ENCODE measurements around the gene DNER. TPM values are rescaled to one million over a fixed set of nuclear protein-coding genes. Genes with fewer than 3 reads are reported as not detected.

The DNER gene
- polyA plus RNA-seq, 2 of the 4 experiments (the other 2 are of a cell fraction): 0.34 to 4.2 TPM

DNA sequence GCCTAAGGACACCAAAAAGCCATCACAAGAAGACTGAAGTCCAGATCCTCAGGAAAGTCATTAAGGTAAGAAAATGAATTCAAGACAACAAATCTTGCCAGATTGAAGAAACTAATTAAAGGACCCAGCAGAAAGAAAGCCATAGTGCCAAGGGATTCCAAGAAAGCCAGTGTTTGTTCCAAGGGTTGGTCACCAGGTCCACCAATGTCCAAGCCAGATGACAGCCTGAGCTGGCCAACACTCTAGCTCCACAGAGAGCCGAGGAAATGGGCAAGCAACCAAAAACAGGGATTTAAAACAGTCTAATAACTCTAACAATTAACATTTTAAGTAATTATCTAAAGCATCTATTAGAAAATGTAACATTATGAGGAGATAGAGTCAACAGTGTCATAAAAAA is 49.2 kb downstream of the DNER start:
- no peaks in the 10 kb centered on the region for H3K9me3 ChIP-seq
- ChIA-PET CTCF (interaction anchor here (0.7 kb wide), 1 partner anchor 17 kb away, joined by 4 read pairs; no protein-coding TSS in a partner anchor), POLR2A (no interaction called here)
- no peak overlapping the region for H3K4me2 ChIP-seq
- no peak overlapping the region for H3K27ac ChIP-seq
- no peak overlapping the region for H3K4me3 ChIP-seq
- H3K4me1 ChIP-seq: no peaks in the 10 kb centered on the region
- TF ChIP-seq ZFP36 (IDR thresholded peaks at IDR 0.05; ENCODE audit: borderline replicate concordance, partially characterized antibody) (no peak), MYC (IDR thresholded peaks at IDR 0.05; ENCODE audit: borderline replicate concordance, low read length) (no peak), HEYL (CRISPR knock-in tag; IDR thresholded peaks at IDR 0.05) (no peak), RARB (CRISPR knock-in tag; IDR thresholded peaks at IDR 0.05) (no peak), NFE2L2 (conservative IDR thresholded peaks at IDR 0.05; ENCODE audit: low read length) (no peak), CEBPB (IDR thresholded peaks at IDR 0.05) (no peak), RNF2 (IDR thresholded peaks at IDR 0.05; ENCODE audit: borderline replicate concordance, low read depth) (no peak), POLR2AphosphoS2 (conservative IDR thresholded peaks at IDR 0.05; ENCODE audit: low read length) (no peak), ZSCAN20 (CRISPR knock-in tag; IDR thresholded peaks at IDR 0.05) (no peak), CBX8 (IDR thresholded peaks at IDR 0.05) (no peak), ESRRA (IDR thresholded peaks at IDR 0.05; ENCODE audit: borderline replicate concordance, low read length) (no peak), FOSL2 (IDR thresholded peaks at IDR 0.05) (no peak), FOSL2 (CRISPR knock-in tag; IDR thresholded peaks at IDR 0.05) (no peak)
- TF ChIP-seq, protein P1, sequence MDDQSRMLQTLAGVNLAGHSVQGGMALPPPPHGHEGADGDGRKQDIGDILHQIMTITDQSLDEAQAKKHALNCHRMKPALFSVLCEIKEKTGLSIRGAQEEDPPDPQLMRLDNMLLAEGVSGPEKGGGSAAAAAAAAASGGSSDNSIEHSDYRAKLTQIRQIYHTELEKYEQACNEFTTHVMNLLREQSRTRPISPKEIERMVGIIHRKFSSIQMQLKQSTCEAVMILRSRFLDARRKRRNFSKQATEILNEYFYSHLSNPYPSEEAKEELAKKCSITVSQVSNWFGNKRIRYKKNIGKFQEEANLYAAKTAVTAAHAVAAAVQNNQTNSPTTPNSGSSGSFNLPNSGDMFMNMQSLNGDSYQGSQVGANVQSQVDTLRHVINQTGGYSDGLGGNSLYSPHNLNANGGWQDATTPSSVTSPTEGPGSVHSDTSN (IDR thresholded peaks at IDR 0.05): no peak
- TF ChIP-seq, protein P2, sequence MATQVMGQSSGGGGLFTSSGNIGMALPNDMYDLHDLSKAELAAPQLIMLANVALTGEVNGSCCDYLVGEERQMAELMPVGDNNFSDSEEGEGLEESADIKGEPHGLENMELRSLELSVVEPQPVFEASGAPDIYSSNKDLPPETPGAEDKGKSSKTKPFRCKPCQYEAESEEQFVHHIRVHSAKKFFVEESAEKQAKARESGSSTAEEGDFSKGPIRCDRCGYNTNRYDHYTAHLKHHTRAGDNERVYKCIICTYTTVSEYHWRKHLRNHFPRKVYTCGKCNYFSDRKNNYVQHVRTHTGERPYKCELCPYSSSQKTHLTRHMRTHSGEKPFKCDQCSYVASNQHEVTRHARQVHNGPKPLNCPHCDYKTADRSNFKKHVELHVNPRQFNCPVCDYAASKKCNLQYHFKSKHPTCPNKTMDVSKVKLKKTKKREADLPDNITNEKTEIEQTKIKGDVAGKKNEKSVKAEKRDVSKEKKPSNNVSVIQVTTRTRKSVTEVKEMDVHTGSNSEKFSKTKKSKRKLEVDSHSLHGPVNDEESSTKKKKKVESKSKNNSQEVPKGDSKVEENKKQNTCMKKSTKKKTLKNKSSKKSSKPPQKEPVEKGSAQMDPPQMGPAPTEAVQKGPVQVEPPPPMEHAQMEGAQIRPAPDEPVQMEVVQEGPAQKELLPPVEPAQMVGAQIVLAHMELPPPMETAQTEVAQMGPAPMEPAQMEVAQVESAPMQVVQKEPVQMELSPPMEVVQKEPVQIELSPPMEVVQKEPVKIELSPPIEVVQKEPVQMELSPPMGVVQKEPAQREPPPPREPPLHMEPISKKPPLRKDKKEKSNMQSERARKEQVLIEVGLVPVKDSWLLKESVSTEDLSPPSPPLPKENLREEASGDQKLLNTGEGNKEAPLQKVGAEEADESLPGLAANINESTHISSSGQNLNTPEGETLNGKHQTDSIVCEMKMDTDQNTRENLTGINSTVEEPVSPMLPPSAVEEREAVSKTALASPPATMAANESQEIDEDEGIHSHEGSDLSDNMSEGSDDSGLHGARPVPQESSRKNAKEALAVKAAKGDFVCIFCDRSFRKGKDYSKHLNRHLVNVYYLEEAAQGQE (IDR thresholded peaks at IDR 0.05): no peak
- TF ChIP-seq, protein P3, sequence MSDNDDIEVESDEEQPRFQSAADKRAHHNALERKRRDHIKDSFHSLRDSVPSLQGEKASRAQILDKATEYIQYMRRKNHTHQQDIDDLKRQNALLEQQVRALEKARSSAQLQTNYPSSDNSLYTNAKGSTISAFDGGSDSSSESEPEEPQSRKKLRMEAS (IDR thresholded peaks at IDR 0.05): no peak
- no peak for FAIRE-seq
- WGBS (ENCODE audit: missing lambda C conversion rate): 0% methylated on average over 1 of the region's 1 CpG
- ATAC-seq: no peak
- no peak for DNase-seq (ENCODE audit: low read depth in 1 of 2, low spot score in 1 of 2)

DNA sequence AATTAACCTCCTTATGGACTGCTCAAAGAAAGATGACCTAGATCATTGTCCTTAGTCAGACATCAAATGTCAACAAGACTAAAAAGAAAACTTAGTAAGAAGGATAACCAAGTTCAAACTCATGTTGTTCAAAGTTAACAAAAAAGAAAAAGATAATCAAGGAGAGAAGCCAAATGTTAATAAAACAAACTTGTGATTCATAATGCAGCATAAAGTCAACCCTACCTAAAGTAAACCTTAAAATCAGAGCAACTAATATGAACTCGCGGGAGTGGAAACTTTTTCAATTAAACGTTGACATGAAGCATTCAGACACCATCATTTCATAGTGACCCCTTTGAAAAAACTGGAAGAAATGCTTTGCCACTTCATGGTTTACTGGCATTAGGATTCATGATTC is 52.9 kb downstream of the DNER start:
- Histone ChIP-seq H3K9me3 (no peaks in the 10 kb centered on the region), H3K4me2 (no peak overlapping the region), H3K4me1 (no peaks in the 10 kb centered on the region), H3K4me3 (no peak overlapping the region), H3K27ac (no peak overlapping the region)
- DNase-seq (ENCODE audit: low read depth in 1 of 2, low spot score in 1 of 2): no peak
- TF ChIP-seq PHF8 (IDR thresholded peaks at IDR 0.05; ENCODE audit: borderline replicate concordance, low read depth): no peak
- TF ChIP-seq EHMT2 (IDR thresholded peaks at IDR 0.05; ENCODE audit: low read depth): no peak
- no peak for TF ChIP-seq CHD4 (IDR thresholded peaks at IDR 0.05; ENCODE audit: borderline replicate concordance)
- no peak for TF ChIP-seq KDM1A (IDR thresholded peaks at IDR 0.05; ENCODE audit: low read depth)
- no peak for TF ChIP-seq RARB (CRISPR knock-in tag; IDR thresholded peaks at IDR 0.05)
- TF ChIP-seq, protein P4, sequence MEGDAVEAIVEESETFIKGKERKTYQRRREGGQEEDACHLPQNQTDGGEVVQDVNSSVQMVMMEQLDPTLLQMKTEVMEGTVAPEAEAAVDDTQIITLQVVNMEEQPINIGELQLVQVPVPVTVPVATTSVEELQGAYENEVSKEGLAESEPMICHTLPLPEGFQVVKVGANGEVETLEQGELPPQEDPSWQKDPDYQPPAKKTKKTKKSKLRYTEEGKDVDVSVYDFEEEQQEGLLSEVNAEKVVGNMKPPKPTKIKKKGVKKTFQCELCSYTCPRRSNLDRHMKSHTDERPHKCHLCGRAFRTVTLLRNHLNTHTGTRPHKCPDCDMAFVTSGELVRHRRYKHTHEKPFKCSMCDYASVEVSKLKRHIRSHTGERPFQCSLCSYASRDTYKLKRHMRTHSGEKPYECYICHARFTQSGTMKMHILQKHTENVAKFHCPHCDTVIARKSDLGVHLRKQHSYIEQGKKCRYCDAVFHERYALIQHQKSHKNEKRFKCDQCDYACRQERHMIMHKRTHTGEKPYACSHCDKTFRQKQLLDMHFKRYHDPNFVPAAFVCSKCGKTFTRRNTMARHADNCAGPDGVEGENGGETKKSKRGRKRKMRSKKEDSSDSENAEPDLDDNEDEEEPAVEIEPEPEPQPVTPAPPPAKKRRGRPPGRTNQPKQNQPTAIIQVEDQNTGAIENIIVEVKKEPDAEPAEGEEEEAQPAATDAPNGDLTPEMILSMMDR (IDR thresholded peaks at IDR 0.05): no peak
- TF ChIP-seq CHD2 (IDR thresholded peaks at IDR 0.05; ENCODE audit: low read length, partially characterized antibody): no peak
- no peak for TF ChIP-seq EP300 (IDR thresholded peaks at IDR 0.05)
- TF ChIP-seq ESRRA (IDR thresholded peaks at IDR 0.05; ENCODE audit: borderline replicate concordance, low read length): no peak
- no peak for TF ChIP-seq GATA3 (IDR thresholded peaks at IDR 0.05; ENCODE audit: borderline replicate concordance)
- no peak for TF ChIP-seq FOXS1 (CRISPR knock-in tag; IDR thresholded peaks at IDR 0.05)
- TF ChIP-seq KDM5A (IDR thresholded peaks at IDR 0.05): no peak
- TF ChIP-seq HOXA7 (CRISPR knock-in tag; IDR thresholded peaks at IDR 0.05): no peak
- no peak for FAIRE-seq
- CTCF ChIA-PET: interaction anchor here (1.2 kb wide), 1 partner anchor 21 kb away, joined by 3 read pairs; no protein-coding TSS in a partner anchor
- WGBS (ENCODE audit: missing lambda C conversion rate): 0% methylated on average over 3 of the region's 3 CpGs
- no peak for ATAC-seq
- POLR2A ChIA-PET: no interaction called here
